AG09319 (cell line): ENCODE measurements around the gene ARSJ.

ENCODE experiments used
- DNase-seq: peaks from one replicate; pipeline ENCODE4 v3.0.0-alpha.2; 2010; ENCODE audit warnings: low read depth; ENCODE audit errors: extremely low read depth
- TF ChIP-seq, protein P1 (sequence below): IDR thresholded peaks from 2 replicates; pipeline ENCODE4 v1.5.1; 2011; ENCODE audit warnings: low read depth, mild to moderate bottlenecking, inconsistent platforms, low read length, moderate library complexity

Gene ARSJ

DNA sequence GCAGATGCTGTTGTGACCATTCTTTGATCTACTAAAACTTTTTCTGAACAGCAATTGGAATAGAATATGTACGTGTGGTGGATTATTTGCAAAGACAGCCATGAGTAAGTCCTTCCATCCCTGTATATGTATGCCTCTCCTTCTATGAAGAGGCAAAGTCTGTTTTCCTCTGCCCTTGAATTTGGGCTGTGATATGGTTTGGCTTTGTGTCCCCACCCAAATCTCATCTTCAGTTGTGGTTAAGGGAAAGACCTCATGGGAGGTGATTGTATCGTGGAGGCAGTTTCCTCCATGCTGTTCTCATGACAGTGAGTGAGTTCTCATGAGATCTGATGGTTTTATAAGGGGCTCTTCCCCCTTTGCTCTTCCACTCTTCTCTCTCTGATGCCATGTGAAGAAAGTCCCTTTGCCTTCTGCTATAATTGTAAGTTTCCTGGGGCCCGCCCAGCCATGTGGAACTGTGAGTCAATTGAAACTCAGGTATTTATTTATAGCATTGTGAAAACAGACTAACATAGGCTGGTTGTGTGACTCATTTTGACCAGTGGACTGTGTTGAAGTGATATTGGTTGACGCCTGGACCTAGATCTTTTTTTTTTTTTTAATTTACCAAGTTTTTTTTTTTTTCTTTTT lies 109.6 kb downstream of the ARSJ start:
- TF ChIP-seq, protein P1, sequence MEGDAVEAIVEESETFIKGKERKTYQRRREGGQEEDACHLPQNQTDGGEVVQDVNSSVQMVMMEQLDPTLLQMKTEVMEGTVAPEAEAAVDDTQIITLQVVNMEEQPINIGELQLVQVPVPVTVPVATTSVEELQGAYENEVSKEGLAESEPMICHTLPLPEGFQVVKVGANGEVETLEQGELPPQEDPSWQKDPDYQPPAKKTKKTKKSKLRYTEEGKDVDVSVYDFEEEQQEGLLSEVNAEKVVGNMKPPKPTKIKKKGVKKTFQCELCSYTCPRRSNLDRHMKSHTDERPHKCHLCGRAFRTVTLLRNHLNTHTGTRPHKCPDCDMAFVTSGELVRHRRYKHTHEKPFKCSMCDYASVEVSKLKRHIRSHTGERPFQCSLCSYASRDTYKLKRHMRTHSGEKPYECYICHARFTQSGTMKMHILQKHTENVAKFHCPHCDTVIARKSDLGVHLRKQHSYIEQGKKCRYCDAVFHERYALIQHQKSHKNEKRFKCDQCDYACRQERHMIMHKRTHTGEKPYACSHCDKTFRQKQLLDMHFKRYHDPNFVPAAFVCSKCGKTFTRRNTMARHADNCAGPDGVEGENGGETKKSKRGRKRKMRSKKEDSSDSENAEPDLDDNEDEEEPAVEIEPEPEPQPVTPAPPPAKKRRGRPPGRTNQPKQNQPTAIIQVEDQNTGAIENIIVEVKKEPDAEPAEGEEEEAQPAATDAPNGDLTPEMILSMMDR = no peak
- DNase-seq = no peak

DNA sequence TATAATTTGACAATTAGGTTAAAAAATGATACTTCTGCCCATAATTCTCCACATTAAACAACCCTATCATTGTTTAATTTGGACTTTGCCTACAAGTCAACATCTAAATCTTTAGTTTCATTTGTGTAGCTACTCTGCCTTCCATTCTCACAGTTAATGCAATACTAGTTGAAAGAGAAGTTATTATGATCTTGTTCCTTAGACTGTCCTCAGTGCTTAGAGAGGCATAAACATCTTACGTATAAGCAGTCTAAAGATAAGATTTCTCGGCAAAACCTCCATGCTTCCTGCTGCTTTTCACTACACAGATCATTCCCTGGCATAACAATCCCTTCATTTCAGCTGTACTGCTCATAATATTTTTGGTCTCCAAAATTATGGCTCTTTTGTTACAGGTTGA lies 112.8 kb downstream of the ARSJ start:
- no peak for DNase-seq

DNA sequence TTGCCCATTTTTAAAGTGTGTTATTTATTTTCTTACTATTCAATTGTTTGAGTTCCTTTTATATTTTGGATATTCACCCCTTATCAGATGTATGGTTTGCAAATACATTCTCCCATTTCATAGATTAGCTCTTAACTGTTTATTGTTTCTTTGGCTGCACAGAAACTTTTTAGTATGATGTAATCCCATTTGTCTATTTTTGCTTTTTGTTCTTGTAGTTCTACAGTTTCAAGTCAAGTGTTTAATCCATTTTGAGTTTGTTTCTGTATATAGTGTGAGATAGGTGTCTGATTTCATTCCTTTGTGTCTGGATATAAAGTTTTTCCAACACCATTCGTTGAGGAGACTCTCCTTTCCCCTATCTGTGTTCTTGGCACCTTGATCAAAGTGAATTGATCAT lies 120.5 kb downstream of the ARSJ start:
- no peak for DNase-seq
- TF ChIP-seq, protein P1 = no peak

More for the DNA sequence above, 112.8 kb downstream of the ARSJ start:
- TF ChIP-seq, protein P1 = no peak

- TF ChIP-seq, protein P1 = no peak
- no peak for DNase-seq
Measured at GRCh38 chr4:113851816-113852215, 127.6 kb downstream of the ARSJ start.
